ENCODE data around the gene SAP30.

SAP30 gene

GRCh38 chr4:173415092-173415491 is 44.3 kb downstream of the SAP30 start:
- no peak overlapping the region for H3K4me3 ChIP-seq (ENCODE audit: low read length)
- no peak for TF ChIP-seq CTCF (conservative IDR thresholded peaks at IDR 0.05; ENCODE audit: low read length)
- DNase-seq (ENCODE audit: low read depth): no peak

GRCh38 chr4:173415885-173416653 is 45.3 kb downstream of the SAP30 start:
- TF ChIP-seq CTCF (conservative IDR thresholded peaks at IDR 0.05; ENCODE audit: low read length): no peak
- no peak for DNase-seq (ENCODE audit: low read depth)
- H3K4me3 ChIP-seq (ENCODE audit: low read length): no peak overlapping the region

- no peak for DNase-seq (ENCODE audit: low read depth)
- no peak for TF ChIP-seq CTCF (conservative IDR thresholded peaks at IDR 0.05; ENCODE audit: low read length)
Measured at GRCh38 chr4:173417833-173418232, 47.1 kb downstream of the SAP30 start.

GRCh38 chr4:173418639-173419038 is 47.9 kb downstream of the SAP30 start:
- DNase-seq (ENCODE audit: low read depth): no peak
- H3K4me3 ChIP-seq (ENCODE audit: low read length): no peak overlapping the region
- no peak for TF ChIP-seq CTCF (conservative IDR thresholded peaks at IDR 0.05; ENCODE audit: low read length)

More at GRCh38 chr4:173417833-173418232, 47.1 kb downstream of the SAP30 start:
- no peak overlapping the region for H3K4me3 ChIP-seq (ENCODE audit: low read length)

GRCh38 chr4:173420324-173420752 is 49.6 kb downstream of the SAP30 start:
- no peak overlapping the region for H3K4me3 ChIP-seq (ENCODE audit: low read length)
- peak; percentile 33 for DNase-seq (ENCODE audit: low read depth)
- TF ChIP-seq CTCF (conservative IDR thresholded peaks at IDR 0.05; ENCODE audit: low read length): peak; percentile 66

GRCh38 chr4:173420801-173421200 is 50.0 kb downstream of the SAP30 start:
- DNase-seq (ENCODE audit: low read depth): no peak
- no peak for TF ChIP-seq CTCF (conservative IDR thresholded peaks at IDR 0.05; ENCODE audit: low read length)
- H3K4me3 ChIP-seq (ENCODE audit: low read length): no peak overlapping the region

All from AG10803 (cell line).